CD14-positive monocyte (primary cell): Measurements from ENCODE around the gene TMEM140. TPM values are rescaled to one million over a fixed set of nuclear protein-coding genes. Genes with fewer than 3 reads are reported as not detected.

Experiments
- DNase-seq, 3 donors: peaks; one replicate each; pipeline ENCODE4 v3.0.0-alpha.2; 2011 to 2022
- H2AFZ ChIP-seq: 2 replicates; pipeline ENCODE4 v1.6.0; 2012; ENCODE audit warnings: mild to moderate bottlenecking, low read depth, low read length, inconsistent platforms; ENCODE audit not compliant: insufficient read depth, poor library complexity, severe bottlenecking
- H3K27ac ChIP-seq, 2 donors: 1 replicate in 1 of 2; 2 replicates in 1 of 2; pipeline ENCODE4 v1.5.1; 2012 to 2013; ENCODE audit warnings: low read length in 2 of 2, control low read depth in 1 of 2, inconsistent platforms in 1 of 2, low read depth in 1 of 2, mild to moderate bottlenecking in 1 of 2
- H3K27me3 ChIP-seq, 2 donors: one replicate each; pipeline versions ENCODE4 v1.6.0 to v1.6.1; 2011 to 2013; ENCODE audit warnings: low read length in 2 of 2; ENCODE audit not compliant: control insufficient read depth in 2 of 2, insufficient read depth in 2 of 2
- H3K36me3 ChIP-seq, 2 donors: replicated peaks in 1 of 2; 1 replicate in 1 of 2; 2 replicates in 1 of 2; pipeline versions ENCODE4 v1.5.1 to v1.6.1; 2012 to 2013; ENCODE audit warnings: low read length in 2 of 2, control low read depth in 1 of 2, inconsistent platforms in 1 of 2, mild to moderate bottlenecking in 1 of 2; ENCODE audit not compliant: insufficient read depth in 2 of 2, control insufficient read depth in 1 of 2
- H3K4me1 ChIP-seq, 2 donors: 1 replicate in 1 of 2; 2 replicates in 1 of 2; pipeline versions ENCODE4 v1.5.1 to v1.6.1; 2012 to 2013; ENCODE audit warnings: low read length in 2 of 2, control low read depth in 1 of 2, inconsistent platforms in 1 of 2, mild to moderate bottlenecking in 1 of 2, moderate library complexity in 1 of 2; ENCODE audit not compliant: insufficient read depth in 2 of 2, control insufficient read depth in 1 of 2
- H3K4me2 ChIP-seq: replicated peaks from 2 replicates; pipeline ENCODE3; 2012; ENCODE audit warnings: low read length, moderate library complexity, mild to moderate bottlenecking; ENCODE audit not compliant: poor library complexity, severe bottlenecking; ENCODE audit errors: extremely low read depth
- H3K4me3 ChIP-seq, 3 experiments: fragments of 200-600 bp in 1 of 3; sonication (generic) in 1 of 3; replicated peaks in 1 of 3; 1 replicate in 2 of 3; 2 replicates in 1 of 3; pipeline ENCODE4 v1.5.1; 2011 to 2013; ENCODE audit warnings: low read length in 3 of 3, mild to moderate bottlenecking in 3 of 3, control low read depth in 2 of 3, low read depth in 2 of 3, inconsistent platforms in 1 of 3, moderate library complexity in 1 of 3
- H3K79me2 ChIP-seq: 2 replicates; pipeline ENCODE4 v1.6.0; 2012; ENCODE audit warnings: mild to moderate bottlenecking, control low read depth, inconsistent platforms, low read length, moderate library complexity; ENCODE audit not compliant: insufficient read depth
- H3K9ac ChIP-seq: 2 replicates; pipeline ENCODE4 v1.6.0; 2017; ENCODE audit warnings: low read length, mild to moderate bottlenecking; ENCODE audit not compliant: insufficient read depth, poor library complexity, severe bottlenecking
- H3K9me3 ChIP-seq, 2 donors: replicated peaks in 1 of 2; 1 replicate in 1 of 2; 2 replicates in 1 of 2; pipeline versions ENCODE4 v1.5.1 to v1.6.1; 2012 to 2013; ENCODE audit warnings: low read length in 2 of 2, control low read depth in 1 of 2; ENCODE audit not compliant: control insufficient read depth in 1 of 2, insufficient read depth in 1 of 2
- H4K20me1 ChIP-seq: 2 replicates; pipeline ENCODE4 v1.6.0; 2012; ENCODE audit warnings: mild to moderate bottlenecking, low read length, control low read depth, moderate library complexity; ENCODE audit not compliant: insufficient read depth
- H3K27ac Mint-ChIP-seq, 7 donors: one replicate each; pipeline ENCODE4 v1.8.0; 2020; ENCODE audit warnings: mild to moderate bottlenecking in 7 of 7, mixed read lengths in 7 of 7, moderate library complexity in 6 of 7, inconsistent platforms in 2 of 7
- H3K27me3 Mint-ChIP-seq, 3 donors: one replicate each; pipeline ENCODE4 v1.8.0; 2021 to 2022; ENCODE audit warnings: low read depth in 3 of 3, mild to moderate bottlenecking in 3 of 3, mixed read lengths in 3 of 3, moderate library complexity in 3 of 3, inconsistent platforms in 1 of 3
- H3K36me3 Mint-ChIP-seq, 2 donors: one replicate each; pipeline ENCODE4 v1.8.0; 2020; ENCODE audit warnings: mixed read lengths in 2 of 2, inconsistent platforms in 1 of 2, mild to moderate bottlenecking in 1 of 2
- H3K4me1 Mint-ChIP-seq: one replicate; pipeline ENCODE4 v1.8.0; 2020; ENCODE audit warnings: mild to moderate bottlenecking, mixed read lengths
- H3K4me3 Mint-ChIP-seq, 2 donors: one replicate each; pipeline ENCODE4 v1.8.0; 2020; ENCODE audit warnings: mild to moderate bottlenecking in 2 of 2, mixed read lengths in 2 of 2, moderate library complexity in 1 of 2
- H3K9me3 Mint-ChIP-seq, 7 donors: one replicate each; pipeline ENCODE4 v1.8.0; 2020 to 2022; ENCODE audit warnings: mixed read lengths in 7 of 7, mild to moderate bottlenecking in 6 of 7, moderate library complexity in 6 of 7, inconsistent platforms in 2 of 7
- WGBS: methylation state at CpG from one replicate; pipeline ENCODE4 v1.1.5; 2013; ENCODE audit warnings: missing lambda C conversion rate; ENCODE audit not compliant: insufficient coverage; 5-methylcytosine and 5-hydroxymethylcytosine counted together
- intact Hi-C, 2 donors: fragments of 100-400 bp; cut with micrococcal nuclease; formaldehyde crosslinking; loops; one replicate each; pipeline versions ENCODE4 v1.15.0 to v1.15.1; 2023
- polyA plus RNA-seq, 3 donors: library from polyadenylated mRNA; depleted of rRNA in 1 of 3; unstranded in 2 of 3; stranded (reverse) in 1 of 3; fragments of 300-500 nt in 2 of 3; fragments of >200 nt in 1 of 3; fragmentation: Illumina TruSeq in 2 of 3; gene quantifications; 1 replicate in 2 of 3; 2 replicates in 1 of 3; pipeline ENCODE4 v1.2.3, GENCODE V29; 2012 to 2021
- TF ChIP-seq, protein P1 (sequence below): fragments of 200-600 bp; IDR thresholded peaks from one replicate; pipeline ENCODE4 v1.8.0; 2022; ENCODE audit warnings: antibody characterized with exemption, mild to moderate bottlenecking

TMEM140 gene
- polyA plus RNA-seq, 3 donors, result 2.9 to 14.7 (median 10.6) TPM

DNA sequence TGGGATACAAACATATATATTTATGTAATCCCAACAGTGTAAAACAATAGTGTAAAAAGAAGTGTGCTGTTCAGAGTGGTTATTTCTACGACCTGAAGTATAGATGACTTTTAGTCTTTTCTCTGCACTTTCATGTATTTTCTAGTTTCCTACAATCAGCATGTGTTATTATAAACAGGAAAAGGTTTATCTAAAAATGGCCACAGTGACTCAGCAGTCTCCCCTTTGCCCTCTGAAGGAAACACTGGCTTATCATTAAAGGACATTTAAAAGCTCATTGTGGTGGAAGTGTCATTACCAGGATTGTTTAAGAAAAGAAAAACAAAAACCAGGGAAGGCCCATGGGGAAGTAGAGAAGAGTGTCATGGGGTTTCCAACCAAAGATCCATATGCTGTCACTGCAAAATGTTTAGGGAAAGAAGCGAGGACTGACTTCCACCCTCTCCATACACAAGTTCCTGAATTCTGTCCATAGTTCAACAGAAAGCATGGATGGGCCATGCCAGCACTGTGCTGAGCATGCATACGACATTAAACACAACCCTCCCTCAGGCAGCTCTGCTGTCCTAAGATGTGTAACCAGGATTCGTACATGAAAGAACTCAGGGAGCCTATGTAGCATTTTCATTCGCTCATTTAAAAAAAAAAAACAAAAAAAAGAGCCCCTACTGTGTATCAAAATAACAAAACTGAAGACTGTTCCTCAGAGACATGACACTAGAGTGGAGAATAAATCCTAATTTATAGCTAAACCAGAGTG is 12.4 kb downstream of the TMEM140 start:
- peak overlapping the region; percentile 50 for H3K4me2 ChIP-seq
- peak overlapping the region in 1 of 3 experiments; percentile 48 for H3K4me3 ChIP-seq
- H3K36me3 ChIP-seq, result peaks cover 11 to 59% of the 10 kb centered on the region in 2 donors
- Mint-ChIP-seq H3K27ac (peak overlapping the region; percentile 85 to 95 (median 91)), H3K9me3 (peaks cover 18 to 28% (median 25%) of the 10 kb centered on the region in 7 donors), H3K4me3 (peak overlapping the region; percentile 43 to 68), H3K4me1 (peaks cover 42% of the 10 kb centered on the region), H3K36me3 (peaks cover 58 to 70% of the 10 kb centered on the region in 2 donors), H3K27me3 (no peaks in the 10 kb centered on the region)
- peaks cover 13 to 22% of the 10 kb centered on the region in 2 donors for H3K9me3 ChIP-seq
- H4K20me1 ChIP-seq, result peaks cover 43% of the 10 kb centered on the region
- no peaks in the 10 kb centered on the region for H3K27me3 ChIP-seq
- peak overlapping the region; percentile 44 for H3K9ac ChIP-seq
- H3K27ac ChIP-seq, result peak overlapping the region; percentile 59 to 82
- intact Hi-C loops, result loop anchor here in 1 of 2 donors (10.0 kb wide), 1 partner anchor 45 kb away; no protein-coding TSS in a partner anchor
- H2AFZ ChIP-seq, result no peak overlapping the region
- TF ChIP-seq, protein P1, sequence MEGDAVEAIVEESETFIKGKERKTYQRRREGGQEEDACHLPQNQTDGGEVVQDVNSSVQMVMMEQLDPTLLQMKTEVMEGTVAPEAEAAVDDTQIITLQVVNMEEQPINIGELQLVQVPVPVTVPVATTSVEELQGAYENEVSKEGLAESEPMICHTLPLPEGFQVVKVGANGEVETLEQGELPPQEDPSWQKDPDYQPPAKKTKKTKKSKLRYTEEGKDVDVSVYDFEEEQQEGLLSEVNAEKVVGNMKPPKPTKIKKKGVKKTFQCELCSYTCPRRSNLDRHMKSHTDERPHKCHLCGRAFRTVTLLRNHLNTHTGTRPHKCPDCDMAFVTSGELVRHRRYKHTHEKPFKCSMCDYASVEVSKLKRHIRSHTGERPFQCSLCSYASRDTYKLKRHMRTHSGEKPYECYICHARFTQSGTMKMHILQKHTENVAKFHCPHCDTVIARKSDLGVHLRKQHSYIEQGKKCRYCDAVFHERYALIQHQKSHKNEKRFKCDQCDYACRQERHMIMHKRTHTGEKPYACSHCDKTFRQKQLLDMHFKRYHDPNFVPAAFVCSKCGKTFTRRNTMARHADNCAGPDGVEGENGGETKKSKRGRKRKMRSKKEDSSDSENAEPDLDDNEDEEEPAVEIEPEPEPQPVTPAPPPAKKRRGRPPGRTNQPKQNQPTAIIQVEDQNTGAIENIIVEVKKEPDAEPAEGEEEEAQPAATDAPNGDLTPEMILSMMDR, result no peak
- 67% methylated on average over 1 of the region's 5 CpGs for WGBS
- DNase-seq, result peak in 2 of 3 donors; percentile 38 to 44
- H3K79me2 ChIP-seq, result peaks cover 79% of the 10 kb centered on the region
- H3K4me1 ChIP-seq, result peaks cover 32 to 47% of the 10 kb centered on the region in 2 donors

DNA sequence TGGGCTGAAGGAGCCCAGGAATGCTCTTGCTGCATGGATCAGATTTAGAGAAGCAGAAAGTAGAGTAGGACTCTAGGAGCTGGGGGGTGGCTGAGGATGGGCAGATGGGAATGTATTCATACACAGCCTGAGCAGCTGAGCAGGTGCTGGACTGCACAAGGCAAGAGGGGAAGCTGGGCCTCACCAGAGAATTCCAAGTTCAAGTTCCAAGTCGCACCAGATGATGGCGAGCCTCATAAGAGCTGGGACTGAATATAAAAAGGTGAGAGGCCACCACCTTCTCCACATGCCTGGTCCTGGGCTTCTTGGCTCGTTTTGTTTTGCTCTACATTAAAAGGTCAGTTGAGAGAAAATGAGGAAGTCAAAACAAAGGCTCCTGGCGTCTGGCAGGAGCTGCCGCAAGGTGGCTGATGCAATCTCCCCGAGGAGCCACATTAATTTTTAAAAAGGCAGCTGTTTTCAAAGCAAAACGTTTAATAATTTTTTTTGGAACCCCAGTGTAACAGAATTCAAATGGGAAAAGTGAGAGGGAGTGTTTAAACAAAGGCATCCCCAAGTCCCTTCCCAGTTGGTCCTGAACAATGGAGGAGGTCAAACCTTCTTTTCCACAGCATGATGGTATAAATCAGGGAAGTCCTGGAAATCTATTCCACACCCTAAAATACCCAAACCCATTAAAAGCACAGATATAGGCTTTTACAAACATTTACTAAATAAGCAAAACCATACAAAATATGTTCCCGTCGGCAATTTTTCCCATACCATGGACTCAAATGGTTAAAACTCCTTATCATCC is 13.2 kb downstream of the TMEM140 start:
- TF ChIP-seq, protein P1, result peak; percentile 13
- peak overlapping the region; percentile 59 to 82 for H3K27ac ChIP-seq
- no peaks in the 10 kb centered on the region for H3K27me3 ChIP-seq
- H3K27ac Mint-ChIP-seq, result peak overlapping the region; percentile 85 to 95 (median 91)
- peaks cover 32 to 50% of the 10 kb centered on the region in 2 donors for H3K4me1 ChIP-seq
- WGBS, result 40% methylated on average over 5 of the region's 9 CpGs
- peak overlapping the region; percentile 44 for H3K9ac ChIP-seq
- intact Hi-C loops, result loop anchor here in 1 of 2 donors (10.0 kb wide), 1 partner anchor 46 kb away; no protein-coding TSS in a partner anchor
- H3K79me2 ChIP-seq, result peaks cover 78% of the 10 kb centered on the region
- H3K36me3 ChIP-seq, result peaks cover 18 to 59% of the 10 kb centered on the region in 2 donors
- H4K20me1 ChIP-seq, result peaks cover 50% of the 10 kb centered on the region
- H3K4me1 Mint-ChIP-seq, result peaks cover 48% of the 10 kb centered on the region
- H2AFZ ChIP-seq, result no peak overlapping the region
- H3K9me3 ChIP-seq, result peaks cover 9 to 15% of the 10 kb centered on the region in 2 donors
- H3K4me2 ChIP-seq, result peak overlapping the region; percentile 50
- peak overlapping the region in 1 of 3 experiments; percentile 48 for H3K4me3 ChIP-seq
- peaks cover 61 to 70% of the 10 kb centered on the region in 2 donors for H3K36me3 Mint-ChIP-seq
- DNase-seq, result peak; percentile 54 to 75 (median 68)
- peaks cover 11 to 20% (median 17%) of the 10 kb centered on the region in 7 donors for H3K9me3 Mint-ChIP-seq
- no peaks in the 10 kb centered on the region for H3K27me3 Mint-ChIP-seq
- H3K4me3 Mint-ChIP-seq, result peak overlapping the region; percentile 43 to 68
